ENCODE measurements around the gene VRK3.

Gene VRK3

GRCh38 chr19:50030225-50030624 lies 5.1 kb upstream of the VRK3 start:
- no peak for DNase-seq

GRCh38 chr19:50026550-50026906 lies 1.4 kb upstream of the VRK3 start:
- no peak for DNase-seq

- peak; percentile 96 for DNase-seq
Measured at GRCh38 chr19:50025794-50026549, 800 bp upstream of the VRK3 start, which contains the start of gene ZNF473. Gene ZNF473, plus strand, starts transcription at chr19:50026005. Its CDS starts 5,078 bp downstream, at chr19:50031083.

GRCh38 chr19:50024719-50025021 lies 502 bp downstream of the VRK3 start:
- no peak for DNase-seq

GRCh38 chr19:50022823-50023222 lies 2.3 kb downstream of the VRK3 start:
- no peak for DNase-seq

- no peak for DNase-seq
Measured at GRCh38 chr19:50020481-50020880, 4.7 kb downstream of the VRK3 start.

- DNase-seq = no peak
Measured at GRCh38 chr19:50016225-50016807, 8.9 kb downstream of the VRK3 start.

GRCh38 chr19:50008532-50008931 lies 16.6 kb downstream of the VRK3 start:
- no peak for DNase-seq

GRCh38 chr19:50007947-50008346 lies 17.2 kb downstream of the VRK3 start:
- no peak for DNase-seq

- no peak for DNase-seq
Measured at GRCh38 chr19:50007170-50007569, 18.0 kb downstream of the VRK3 start.

- DNase-seq = no peak
Measured at GRCh38 chr19:50005428-50005827, 19.7 kb downstream of the VRK3 start.

- DNase-seq = peak; percentile 95
Measured at GRCh38 chr19:50003810-50004419, 21.3 kb downstream of the VRK3 start.

GRCh38 chr19:50003254-50003788 lies 21.9 kb downstream of the VRK3 start:
- no peak for DNase-seq

- DNase-seq = no peak
Measured at GRCh38 chr19:50002386-50002960, 22.7 kb downstream of the VRK3 start.

- DNase-seq = no peak
Measured at GRCh38 chr19:50001775-50002174, 23.4 kb downstream of the VRK3 start.

- no peak for DNase-seq
Measured at GRCh38 chr19:50000841-50001557, 24.2 kb downstream of the VRK3 start.

- DNase-seq = no peak
Measured at GRCh38 chr19:50000038-50000840, 24.9 kb downstream of the VRK3 start.

GRCh38 chr19:49999371-50000010 lies 25.7 kb downstream of the VRK3 start:
- no peak for DNase-seq

- peak; percentile 17 for DNase-seq
Measured at GRCh38 chr19:49997709-49998108, 27.5 kb downstream of the VRK3 start.

- no peak for DNase-seq
Measured at GRCh38 chr19:49988433-49988832, 36.7 kb downstream of the VRK3 start.

GRCh38 chr19:49988007-49988406 lies 37.2 kb downstream of the VRK3 start:
- no peak for DNase-seq
